Prostate gland (tissue), 2 donors: ENCODE measurements around the gene TMEM63C. TPM values are rescaled to one million over a fixed set of nuclear protein-coding genes. Genes with fewer than 3 reads are reported as not detected.

ENCODE experiments used
- DNase-seq: peaks from one replicate; pipeline ENCODE4 v3.0.0-alpha.2; 2019; ENCODE audit warnings: low spot score
- H3K27ac ChIP-seq, 2 donors: fragments of 200-600 bp; sonication (generic); 2 replicates each; pipeline ENCODE4 v1.5.1; 2017 to 2019
- H3K27me3 ChIP-seq: fragments of 200-600 bp; sonication (generic); replicated peaks from 2 replicates; pipeline ENCODE4 v1.5.1; 2019; ENCODE audit not compliant: insufficient read depth
- H3K36me3 ChIP-seq, 2 donors: fragments of 200-600 bp; sonication (generic); 1 replicate in 1 of 2; 2 replicates in 1 of 2; pipeline versions ENCODE4 v1.5.1 to v1.8.1; 2017 to 2019
- H3K4me1 ChIP-seq: fragments of 200-600 bp; sonication (generic); replicated peaks from 2 replicates; pipeline ENCODE4 v1.5.1; 2019
- H3K4me3 ChIP-seq, 2 donors: fragments of 200-600 bp; sonication (generic); 2 replicates each; pipeline ENCODE4 v1.5.1; 2017 to 2019
- H3K9me3 ChIP-seq: fragments of 200-600 bp; sonication (generic); 2 replicates; pipeline ENCODE4 v1.5.1; 2017
- POLR2A ChIP-seq: fragments of 450-650 bp; IDR thresholded peaks from one replicate; pipeline ENCODE4 v1.6.1; 2016; ENCODE audit warnings: antibody characterized with exemption, mild to moderate bottlenecking
- POLR2AphosphoS5 ChIP-seq: sonication (generic); formaldehyde crosslinking; IDR thresholded peaks from one replicate; pipeline ENCODE4 v1.6.1; 2017; ENCODE audit warnings: antibody characterized with exemption
- WGBS: methylation state at CpG from one replicate; pipeline ENCODE4 v1.1.5; 2018; 5-methylcytosine and 5-hydroxymethylcytosine counted together
- intact Hi-C: fragments of 100-400 bp; cut with DNase I; formaldehyde crosslinking; loops from one replicate; pipeline ENCODE4 v1.14.2; 2022
- total RNA-seq, 2 donors: library from RNA; depleted of rRNA; stranded (reverse); fragments of >200 nt; gene quantifications; one replicate each; pipeline ENCODE4 v1.1.0, GENCODE V29; 2016
- TF ChIP-seq, protein P1 (sequence below), 4 experiments: fragments of 200-600 bp in 2 of 4; fragments of 450-650 bp in 2 of 4; sonication (generic) in 2 of 4; IDR thresholded peaks; 1 replicate in 3 of 4; 2 replicates in 1 of 4; pipeline ENCODE4 v1.5.1; 2016 to 2019; ENCODE audit warnings: antibody characterized with exemption in 4 of 4, mild to moderate bottlenecking in 2 of 4, moderate library complexity in 2 of 4

Gene TMEM63C
- total RNA-seq, 2 donors from 2014 or later: 2.0 to 7.8 TPM

DNA sequence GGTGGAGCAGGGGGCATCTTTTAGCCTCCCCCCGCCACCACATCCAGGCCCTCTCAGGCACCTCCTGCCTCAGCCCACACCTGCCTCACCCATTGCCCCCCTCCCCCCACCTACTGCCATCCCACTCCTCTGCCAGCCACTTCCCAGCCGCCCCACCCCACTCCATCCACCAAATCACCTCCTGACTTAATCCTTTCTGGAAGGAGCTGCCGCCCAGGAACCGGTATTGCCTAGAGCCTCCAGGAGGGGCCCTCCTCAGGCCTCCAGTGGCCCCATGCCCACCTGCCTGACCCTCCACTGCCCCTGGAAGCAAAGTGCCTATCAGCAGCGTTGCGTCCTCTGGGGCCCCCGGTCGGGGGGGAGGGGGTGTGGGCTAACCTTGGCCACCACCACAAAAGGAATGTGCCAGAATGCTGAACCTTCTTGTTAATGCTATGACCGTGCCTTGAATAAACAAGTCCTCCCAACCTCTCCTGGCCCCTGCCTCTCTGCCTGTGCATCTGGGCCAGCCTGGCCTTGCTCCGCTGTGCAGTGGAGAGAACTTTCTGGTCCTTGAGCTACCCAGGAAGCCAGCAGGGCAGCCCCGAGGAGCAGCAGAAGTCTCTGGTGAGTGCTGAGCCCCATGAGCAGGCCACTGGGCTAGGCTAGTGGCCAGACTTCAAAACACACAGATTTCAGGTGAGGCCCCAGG lies 77.6 kb downstream of the TMEM63C start:
- WGBS: 64% methylated on average over 11 of the region's 11 CpGs
- H3K27me3 ChIP-seq: no peaks in the 10 kb centered on the region
- no peaks in the 10 kb centered on the region for H3K36me3 ChIP-seq
- no peaks in the 10 kb centered on the region for H3K4me1 ChIP-seq
- TF ChIP-seq, protein P1, sequence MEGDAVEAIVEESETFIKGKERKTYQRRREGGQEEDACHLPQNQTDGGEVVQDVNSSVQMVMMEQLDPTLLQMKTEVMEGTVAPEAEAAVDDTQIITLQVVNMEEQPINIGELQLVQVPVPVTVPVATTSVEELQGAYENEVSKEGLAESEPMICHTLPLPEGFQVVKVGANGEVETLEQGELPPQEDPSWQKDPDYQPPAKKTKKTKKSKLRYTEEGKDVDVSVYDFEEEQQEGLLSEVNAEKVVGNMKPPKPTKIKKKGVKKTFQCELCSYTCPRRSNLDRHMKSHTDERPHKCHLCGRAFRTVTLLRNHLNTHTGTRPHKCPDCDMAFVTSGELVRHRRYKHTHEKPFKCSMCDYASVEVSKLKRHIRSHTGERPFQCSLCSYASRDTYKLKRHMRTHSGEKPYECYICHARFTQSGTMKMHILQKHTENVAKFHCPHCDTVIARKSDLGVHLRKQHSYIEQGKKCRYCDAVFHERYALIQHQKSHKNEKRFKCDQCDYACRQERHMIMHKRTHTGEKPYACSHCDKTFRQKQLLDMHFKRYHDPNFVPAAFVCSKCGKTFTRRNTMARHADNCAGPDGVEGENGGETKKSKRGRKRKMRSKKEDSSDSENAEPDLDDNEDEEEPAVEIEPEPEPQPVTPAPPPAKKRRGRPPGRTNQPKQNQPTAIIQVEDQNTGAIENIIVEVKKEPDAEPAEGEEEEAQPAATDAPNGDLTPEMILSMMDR (IDR thresholded peaks at IDR 0.05): no peak
- TF ChIP-seq POLR2A (no peak), POLR2AphosphoS5 (no peak)
- no peak for DNase-seq
- no peak overlapping the region for H3K4me3 ChIP-seq
- H3K27ac ChIP-seq: no peak overlapping the region
- intact Hi-C loops: no loop called here
- no peaks in the 10 kb centered on the region for H3K9me3 ChIP-seq

DNA sequence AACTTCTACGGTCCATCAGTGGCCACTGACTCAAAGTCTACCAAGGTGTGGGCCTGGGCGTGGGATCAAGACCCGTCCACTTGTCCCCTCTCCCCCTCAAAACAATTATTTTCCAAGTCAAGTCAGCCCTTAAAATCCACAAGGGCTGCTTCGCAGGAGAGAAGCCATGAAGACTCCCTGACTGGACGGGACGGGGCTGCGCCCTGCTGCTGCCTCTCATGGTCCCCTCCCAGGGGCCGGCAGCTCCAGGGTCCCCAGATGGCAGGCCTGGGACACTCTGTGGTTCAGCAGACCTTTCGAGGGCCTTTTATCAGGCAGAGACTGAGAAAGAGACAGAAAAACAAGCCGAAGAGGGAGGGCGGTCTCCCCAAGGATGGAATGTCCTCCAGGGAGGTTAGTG lies 78.6 kb downstream of the TMEM63C start:
- Histone ChIP-seq H3K9me3 (no peaks in the 10 kb centered on the region), H3K27me3 (no peaks in the 10 kb centered on the region), H3K4me3 (no peak overlapping the region), H3K4me1 (no peaks in the 10 kb centered on the region), H3K36me3 (no peaks in the 10 kb centered on the region), H3K27ac (no peak overlapping the region)
- DNase-seq: no peak
- TF ChIP-seq, protein P1 (IDR thresholded peaks at IDR 0.05): no peak
- TF ChIP-seq POLR2A (no peak), POLR2AphosphoS5 (no peak)
- WGBS: 94% methylated on average over 11 of the region's 11 CpGs
- intact Hi-C loops: no loop called here

DNA sequence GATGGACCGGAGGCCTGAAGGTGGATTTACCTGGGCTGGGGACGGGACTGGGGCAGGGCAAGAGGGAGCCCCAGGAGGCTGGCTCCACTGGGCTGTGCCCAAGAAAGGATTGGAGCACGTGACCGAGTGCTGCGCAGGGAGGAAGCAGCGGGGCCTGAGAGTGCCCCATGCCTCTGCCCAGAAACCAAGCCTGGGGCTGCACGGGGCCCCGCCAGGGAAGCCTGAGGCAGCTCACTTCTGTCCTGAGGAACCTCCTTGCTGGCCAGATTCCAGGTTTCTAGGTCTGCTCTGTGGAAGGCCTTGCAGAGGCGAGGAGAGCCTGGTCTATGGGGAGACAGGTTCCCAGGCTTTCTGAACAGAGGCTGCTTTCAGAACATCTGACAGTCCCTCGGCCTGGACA lies 79.0 kb downstream of the TMEM63C start:
- Histone ChIP-seq H3K36me3 (no peaks in the 10 kb centered on the region), H3K4me1 (no peaks in the 10 kb centered on the region), H3K27ac (no peak overlapping the region), H3K9me3 (no peaks in the 10 kb centered on the region), H3K27me3 (no peaks in the 10 kb centered on the region), H3K4me3 (no peak overlapping the region)
- no peak for TF ChIP-seq POLR2A
- no peak for TF ChIP-seq POLR2AphosphoS5
- TF ChIP-seq, protein P1 (IDR thresholded peaks at IDR 0.05): no peak
- no peak for DNase-seq
- intact Hi-C loops: no loop called here
- WGBS: 35% methylated on average over 9 of the region's 10 CpGs

DNA sequence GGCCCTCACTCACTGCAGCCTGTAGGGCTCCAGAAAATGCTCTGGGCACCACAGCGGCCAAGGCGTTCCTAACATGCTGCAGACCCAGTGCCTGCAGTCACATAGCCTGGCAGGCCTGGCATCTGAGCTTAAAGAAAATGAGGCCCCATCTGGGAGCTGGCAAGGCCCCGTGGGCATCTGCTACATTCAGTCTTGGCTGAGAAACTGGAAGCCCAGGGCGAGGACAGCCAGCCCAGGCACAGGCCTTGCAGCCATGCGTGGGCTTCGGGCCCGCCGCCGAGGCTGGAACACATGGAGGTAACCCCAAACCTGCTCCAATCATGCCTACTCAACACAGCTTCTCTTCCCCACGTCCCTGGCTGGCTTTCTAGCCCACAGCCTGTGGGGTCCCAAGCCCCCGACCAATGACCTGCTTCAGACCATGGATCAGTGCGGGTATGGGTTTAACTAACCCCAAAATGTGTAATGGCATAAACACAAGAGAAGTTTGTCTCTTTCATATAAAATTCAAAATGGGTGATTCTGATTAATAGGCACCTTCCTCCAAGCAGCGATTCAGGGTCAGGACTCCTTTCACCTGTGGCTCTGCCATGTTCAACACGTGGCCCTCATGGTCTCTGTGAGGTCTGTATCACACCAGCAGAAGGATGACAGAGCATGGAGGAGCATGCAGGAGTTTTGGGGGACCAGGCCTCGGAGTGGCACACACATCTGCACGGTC lies 83.0 kb downstream of the TMEM63C start:
- H3K4me1 ChIP-seq: no peaks in the 10 kb centered on the region
- WGBS: 82% methylated on average over 16 of the region's 16 CpGs

More for the DNA sequence above, 83.0 kb downstream of the TMEM63C start:
- TF ChIP-seq POLR2AphosphoS5 (no peak), POLR2A (no peak)
- TF ChIP-seq, protein P1 (IDR thresholded peaks at IDR 0.05): no peak
- Histone ChIP-seq H3K9me3 (no peaks in the 10 kb centered on the region), H3K36me3 (no peaks in the 10 kb centered on the region), H3K4me3 (no peak overlapping the region), H3K27ac (no peak overlapping the region), H3K27me3 (no peaks in the 10 kb centered on the region)
- no peak for DNase-seq
- intact Hi-C loops: no loop called here
